ENCODE data around the gene ZNF718. TPM values are rescaled to one million over a fixed set of nuclear protein-coding genes. Genes with fewer than 3 reads are reported as not detected.
"Not testable (repeated sequence)": the region's sequence is repeated elsewhere in the genome, so short reads cannot be mapped to it uniquely, and the experiment has no call there.

Gene ZNF718
- 6.4 TPM for polyA plus RNA-seq

DNA sequence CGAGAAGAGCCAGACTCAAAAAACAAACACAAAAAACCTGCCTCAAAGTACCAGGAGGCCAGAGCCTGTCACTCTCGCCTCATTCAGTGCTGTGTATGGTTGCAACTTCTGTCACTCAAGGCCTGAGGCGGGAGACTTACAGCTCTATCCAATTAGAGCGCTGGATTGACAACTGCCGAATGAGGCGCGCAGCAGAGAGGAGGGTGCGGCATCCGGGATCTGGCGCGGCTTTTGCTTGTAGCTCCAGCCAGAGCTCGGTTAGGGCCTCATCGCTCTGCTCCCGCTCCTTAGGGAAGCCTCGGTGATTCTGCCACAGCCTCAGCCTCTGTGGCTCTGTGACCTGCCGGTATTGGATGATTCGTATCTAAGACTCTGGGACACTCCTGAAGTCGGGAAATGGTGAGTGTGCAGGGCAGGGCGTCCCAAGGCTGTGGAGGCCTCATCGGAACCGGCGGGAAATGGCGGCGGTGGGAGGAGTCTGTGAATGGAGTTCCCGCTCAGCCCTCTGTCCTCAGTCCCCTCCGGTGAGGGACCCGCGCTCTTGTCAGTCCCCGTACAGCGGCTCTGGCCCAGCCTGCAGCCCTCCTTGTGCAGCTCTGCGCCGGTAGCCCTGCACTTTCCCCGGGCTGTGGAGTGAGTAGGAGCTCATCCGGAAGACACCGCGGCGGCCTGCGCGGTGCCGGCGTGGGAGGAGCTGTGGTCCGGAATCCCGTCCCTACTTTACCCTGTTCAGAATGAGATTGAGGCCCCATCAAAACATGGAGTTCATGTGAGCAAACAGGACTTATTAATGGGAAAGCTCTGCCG, at the start of gene ZNF718:
TSS of gene ZNF718 (plus strand) at position 227 of the 807 bp plus-strand sequence. CDS start at position 397, 170 bp downstream.
- Mint-ChIP-seq H3K4me1 (peaks cover 6 to 15% (median 13%) of the 10 kb centered on the region in 3 donors), H3K27ac (peak within 1 kb of the TSS; percentile 94 to 96 (median 95)), H3K36me3 (peaks cover 9% of the 10 kb centered on the region), H3K9me3 (peaks cover 0 to 25% (median 23%) of the 10 kb centered on the region in 3 donors), H3K4me3 (peak within 1 kb of the TSS; percentile 98 to 100 (median 100)), H3K27me3 (peaks cover 4% of the 10 kb centered on the region)

- H3K36me3 Mint-ChIP-seq: peaks cover 27% of the 10 kb centered on the region
- H3K9me3 Mint-ChIP-seq: peaks cover 10 to 52% (median 45%) of the 10 kb centered on the region in 3 donors
- no peaks in the 10 kb centered on the region for H3K27me3 Mint-ChIP-seq
- H3K4me1 Mint-ChIP-seq: no peaks in the 10 kb centered on the region
- no peak overlapping the region for H3K27ac Mint-ChIP-seq
- H3K4me3 Mint-ChIP-seq: peak overlapping the region in 2 of 4 donors; percentile 0 to 23
These were observed 38.4 kb upstream of the ZNF718 start for GRCh38 chr4:85951-86350.

GRCh38 chr4:86559-87324, 37.6 kb upstream of the ZNF718 start:
- not testable (repeated sequence) for H3K27me3 Mint-ChIP-seq, H3K4me1 Mint-ChIP-seq, H3K27ac Mint-ChIP-seq
- Mint-ChIP-seq H3K9me3 (peaks cover 12 to 56% (median 47%) of the 10 kb centered on the region in 3 donors), H3K36me3 (peaks cover 27% of the 10 kb centered on the region), H3K4me3 (peak overlapping the region in 1 of 4 donors; percentile 28)

DNA sequence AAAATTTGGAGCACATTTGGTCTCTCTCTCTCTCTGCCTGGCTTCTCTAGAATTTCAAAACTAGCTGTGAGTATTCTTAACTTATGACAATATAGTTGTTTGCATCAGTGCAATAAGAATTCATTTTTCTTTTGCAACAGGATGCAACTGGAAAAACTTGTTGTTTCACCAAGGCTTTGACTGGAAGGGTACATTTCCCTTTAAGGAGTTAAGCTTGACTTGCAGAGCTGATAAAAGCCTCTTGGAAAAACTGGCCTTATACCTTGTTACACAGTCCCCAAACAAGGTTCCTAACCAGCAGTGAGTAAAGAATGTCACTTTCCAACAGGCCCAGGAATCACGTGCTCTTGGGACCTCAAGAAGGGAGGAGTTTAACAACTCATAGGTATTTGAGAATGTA, 25.9 kb upstream of the ZNF718 start:
- Mint-ChIP-seq H3K4me3 (no peak overlapping the region), H3K9me3 (peaks cover 6 to 42% (median 31%) of the 10 kb centered on the region in 3 donors), H3K27ac (no peak overlapping the region), H3K4me1 (no peaks in the 10 kb centered on the region), H3K27me3 (peaks cover 2% of the 10 kb centered on the region), H3K36me3 (no peaks in the 10 kb centered on the region)

DNA sequence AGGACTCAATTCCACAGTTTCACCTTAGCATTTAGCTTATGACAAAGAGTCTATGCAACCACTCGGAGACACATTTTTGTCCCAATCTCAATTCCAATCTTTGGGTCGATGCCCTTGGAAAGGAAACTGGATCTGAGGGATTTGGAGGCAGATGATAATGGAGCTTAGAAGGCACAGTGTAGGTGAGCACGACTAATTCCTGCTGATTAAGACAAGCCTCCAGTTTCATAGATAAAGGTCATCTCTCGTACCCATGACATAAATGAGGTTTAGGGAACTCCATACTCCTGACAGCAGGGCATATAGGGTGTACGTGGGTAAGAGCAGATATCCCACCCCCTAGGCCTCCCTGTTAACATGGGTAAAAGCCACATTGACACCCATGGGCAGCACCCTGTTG, 24.4 kb upstream of the ZNF718 start:
- Mint-ChIP-seq H3K36me3 (no peaks in the 10 kb centered on the region), H3K4me3 (no peak overlapping the region), H3K27ac (no peak overlapping the region), H3K9me3 (peaks cover 3 to 35% (median 26%) of the 10 kb centered on the region in 3 donors), H3K4me1 (no peaks in the 10 kb centered on the region), H3K27me3 (peaks cover 4% of the 10 kb centered on the region)

GRCh38 chr4:107083-107443, 17.2 kb upstream of the ZNF718 start:
- peaks cover 2% of the 10 kb centered on the region for H3K36me3 Mint-ChIP-seq
- H3K9me3 Mint-ChIP-seq: peaks cover 21 to 53% (median 50%) of the 10 kb centered on the region in 3 donors
- H3K27me3 Mint-ChIP-seq: peaks cover 37% of the 10 kb centered on the region
- no peak overlapping the region for H3K27ac Mint-ChIP-seq
- H3K4me3 Mint-ChIP-seq: no peak overlapping the region
- H3K4me1 Mint-ChIP-seq: peaks cover 0 to 2% (median 0%) of the 10 kb centered on the region in 3 donors

GRCh38 chr4:107444-108429, 16.6 kb upstream of the ZNF718 start:
- Mint-ChIP-seq H3K4me1 (peaks cover 0 to 2% (median 0%) of the 10 kb centered on the region in 3 donors), H3K27me3 (peaks cover 37% of the 10 kb centered on the region), H3K27ac (no peak overlapping the region), H3K36me3 (peaks cover 2% of the 10 kb centered on the region), H3K9me3 (peaks cover 21 to 53% (median 46%) of the 10 kb centered on the region in 3 donors), H3K4me3 (peak overlapping the region in 2 of 4 donors; percentile 53 to 74)

DNA sequence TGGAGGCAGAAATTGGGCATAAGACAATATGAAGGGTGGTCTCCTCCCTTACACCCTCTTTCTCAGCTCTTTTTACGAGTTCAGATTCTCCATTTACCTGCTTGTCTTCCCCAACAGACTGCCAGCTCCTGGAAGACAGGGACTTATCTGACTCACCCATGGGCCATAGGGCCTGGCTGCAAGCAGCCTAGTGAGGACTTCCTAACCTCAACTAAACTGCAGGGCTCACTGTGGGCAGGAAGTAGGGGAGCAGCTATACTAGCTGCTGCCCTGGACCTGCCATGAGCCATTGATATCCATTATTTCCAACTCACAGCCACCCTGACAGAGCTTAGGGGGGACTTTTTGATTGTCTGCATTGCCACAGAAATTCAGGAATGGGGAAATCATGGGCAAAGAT, 11.5 kb upstream of the ZNF718 start:
- peaks cover 14 to 45% (median 36%) of the 10 kb centered on the region in 3 donors for H3K9me3 Mint-ChIP-seq
- H3K4me3 Mint-ChIP-seq: no peak overlapping the region
- no peak overlapping the region for H3K27ac Mint-ChIP-seq
- peaks cover 24% of the 10 kb centered on the region for H3K27me3 Mint-ChIP-seq
- H3K36me3 Mint-ChIP-seq: peaks cover 8% of the 10 kb centered on the region
- peaks cover 0 to 7% (median 4%) of the 10 kb centered on the region in 3 donors for H3K4me1 Mint-ChIP-seq

GRCh38 chr4:113732-114131, 10.6 kb upstream of the ZNF718 start:
- H3K36me3 Mint-ChIP-seq: peaks cover 6% of the 10 kb centered on the region
- H3K4me3 Mint-ChIP-seq: no peak overlapping the region
- peak overlapping the region in 1 of 3 donors; percentile 83 for H3K27ac Mint-ChIP-seq
- peaks cover 16% of the 10 kb centered on the region for H3K27me3 Mint-ChIP-seq
- H3K9me3 Mint-ChIP-seq: peaks cover 14 to 43% (median 34%) of the 10 kb centered on the region in 3 donors
- H3K4me1 Mint-ChIP-seq: peaks cover 0 to 7% (median 4%) of the 10 kb centered on the region in 3 donors

DNA sequence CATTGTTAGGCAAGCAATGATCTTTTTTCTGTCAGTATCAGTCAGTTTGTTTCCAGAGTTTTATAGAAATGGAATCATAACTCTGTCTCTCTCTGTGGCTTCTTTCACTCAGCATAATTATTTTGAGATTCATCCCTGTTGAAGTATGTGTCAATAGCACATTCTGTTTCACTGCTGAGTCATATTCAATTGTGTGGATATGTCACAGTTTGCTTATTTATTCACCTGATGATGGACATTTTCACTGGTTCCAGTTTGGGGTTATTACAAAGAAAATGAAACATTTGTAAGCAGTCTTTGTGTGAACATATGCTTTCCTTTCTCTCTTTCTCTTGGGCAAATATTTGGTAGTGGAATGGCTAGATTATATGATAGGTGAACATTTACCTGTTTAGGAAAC, 10.2 kb upstream of the ZNF718 start:
- Mint-ChIP-seq H3K9me3 (peaks cover 13 to 38% (median 32%) of the 10 kb centered on the region in 3 donors), H3K27ac (no peak overlapping the region)

DNA sequence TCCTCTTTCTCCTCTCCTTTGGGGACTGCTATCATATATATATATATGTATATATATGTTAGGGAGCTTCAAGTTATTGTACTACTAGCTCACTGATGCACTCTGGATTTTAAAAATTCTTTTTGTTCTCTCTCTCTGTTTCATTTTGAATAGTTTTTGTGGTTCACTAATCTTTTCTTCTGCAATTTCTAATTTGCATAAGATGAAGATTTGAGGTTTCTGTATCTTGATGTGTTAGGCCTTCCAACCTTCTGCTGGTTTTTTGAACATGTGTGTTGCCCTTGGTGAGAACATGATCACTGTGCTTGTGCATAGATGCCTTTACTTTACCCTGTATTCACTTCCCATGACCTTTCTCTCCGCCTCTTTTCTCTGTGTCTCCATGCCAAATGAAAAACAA, 7.8 kb upstream of the ZNF718 start:
- H3K36me3 Mint-ChIP-seq: peaks cover 9% of the 10 kb centered on the region
- H3K9me3 Mint-ChIP-seq: peaks cover 5 to 31% (median 26%) of the 10 kb centered on the region in 3 donors
- H3K27me3 Mint-ChIP-seq: peaks cover 5% of the 10 kb centered on the region
- H3K27ac Mint-ChIP-seq: no peak overlapping the region
- peaks cover 4 to 10% (median 5%) of the 10 kb centered on the region in 3 donors for H3K4me1 Mint-ChIP-seq
- H3K4me3 Mint-ChIP-seq: peak overlapping the region in 2 of 4 donors; percentile 4 to 15

More for the DNA sequence above, 10.2 kb upstream of the ZNF718 start:
- Mint-ChIP-seq H3K4me3 (no peak overlapping the region), H3K27me3 (peaks cover 12% of the 10 kb centered on the region), H3K4me1 (peaks cover 0 to 6% (median 4%) of the 10 kb centered on the region in 3 donors), H3K36me3 (peaks cover 8% of the 10 kb centered on the region)

GRCh38 chr4:120616-121015, 3.7 kb upstream of the ZNF718 start:
- peaks cover 4% of the 10 kb centered on the region for H3K27me3 Mint-ChIP-seq
- H3K36me3 Mint-ChIP-seq: peaks cover 3% of the 10 kb centered on the region
- no peak overlapping the region for H3K27ac Mint-ChIP-seq
- H3K9me3 Mint-ChIP-seq: peaks cover 0 to 31% (median 13%) of the 10 kb centered on the region in 3 donors
- peaks cover 10 to 13% (median 11%) of the 10 kb centered on the region in 3 donors for H3K4me1 Mint-ChIP-seq
- peak overlapping the region in 1 of 4 donors; percentile 12 for H3K4me3 Mint-ChIP-seq

GRCh38 chr4:121408-122084, 2.8 kb upstream of the ZNF718 start:
- Mint-ChIP-seq H3K27me3 (peaks cover 4% of the 10 kb centered on the region), H3K4me1 (peaks cover 9 to 15% (median 15%) of the 10 kb centered on the region in 3 donors), H3K4me3 (peak overlapping the region in 3 of 4 donors; percentile 65 to 75 (median 70)), H3K27ac (peak overlapping the region in 1 of 3 donors; percentile 50), H3K36me3 (peaks cover 3% of the 10 kb centered on the region), H3K9me3 (peaks cover 0 to 31% (median 12%) of the 10 kb centered on the region in 3 donors)

Measured in IgD-negative memory B cell (primary cell).